GM19397 (cell line): ENCODE results near the gene P2RX7.
"Not testable (repeated sequence)": the region's sequence is repeated elsewhere in the genome, so short reads cannot be mapped to it uniquely, and the experiment has no call there.

Source experiments
- ATAC-seq: cut with Tn5 transposase; IDR thresholded peaks from one replicate; pipeline ENCODE4 v1.9.1; 2021; ENCODE audit warnings: mild to moderate bottlenecking, moderate library complexity; ENCODE audit not compliant: unreplicated experiment

The P2RX7 gene

GRCh38 chr12:121226871-121227270 is 94.2 kb downstream of the P2RX7 start:
- not testable (repeated sequence) for ATAC-seq

- ATAC-seq, result no peak
Measured at GRCh38 chr12:121227294-121227693, 94.6 kb downstream of the P2RX7 start.

GRCh38 chr12:121228919-121229665 is 96.4 kb downstream of the P2RX7 start:
- ATAC-seq, result no peak

- ATAC-seq, result not testable (repeated sequence)
Measured at GRCh38 chr12:121229826-121230537, 97.3 kb downstream of the P2RX7 start.

GRCh38 chr12:121230538-121230907 is 97.8 kb downstream of the P2RX7 start:
- ATAC-seq, result no peak

- ATAC-seq, result no peak
Measured at GRCh38 chr12:121232163-121232562, 99.5 kb downstream of the P2RX7 start.

- no peak for ATAC-seq
Measured at GRCh38 chr12:121232977-121233627, 100.4 kb downstream of the P2RX7 start.

GRCh38 chr12:121233628-121234020 is 100.9 kb downstream of the P2RX7 start:
- ATAC-seq, result no peak

- no peak for ATAC-seq
Measured at GRCh38 chr12:121236776-121237175, 104.1 kb downstream of the P2RX7 start.

- no peak for ATAC-seq
Measured at GRCh38 chr12:121237415-121237814, 104.7 kb downstream of the P2RX7 start.
